GM10266 (cell line): ENCODE data around the gene SLC30A1.

Source experiments
- DNase-seq: peaks from one replicate; pipeline ENCODE4 v3.0.0; 2012; ENCODE audit errors: extremely low spot score
- CTCF ChIP-seq: IDR thresholded peaks from 2 replicates; pipeline ENCODE4 v1.5.1; 2012; ENCODE audit warnings: mild to moderate bottlenecking, low read depth; ENCODE audit not compliant: control insufficient read depth, insufficient read depth; ENCODE audit errors: missing control alignments

SLC30A1 gene

DNA sequence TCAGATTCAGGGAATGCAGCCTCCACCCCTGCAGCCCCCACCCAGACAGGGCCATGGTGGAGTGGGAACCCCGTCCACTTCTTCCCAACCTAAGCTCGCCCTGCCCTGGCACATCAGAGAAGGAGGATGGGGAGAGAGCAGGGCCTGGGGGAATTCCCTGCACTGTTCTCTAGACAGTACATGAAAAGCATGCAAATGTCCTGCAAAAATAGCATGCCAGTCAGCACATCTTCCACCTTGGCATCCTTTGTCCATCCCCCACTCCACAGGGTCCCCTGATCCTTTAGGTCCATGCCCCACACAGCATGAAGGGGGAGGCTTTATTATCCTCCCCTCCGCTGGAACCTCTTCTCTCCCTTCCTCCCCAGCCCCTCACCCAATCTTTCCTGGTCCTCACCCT lies 52.0 kb downstream of the SLC30A1 start:
- no peak for TF ChIP-seq CTCF
- peak; percentile 55 for DNase-seq

GRCh38 chr1:211526101-211526500 lies 52.9 kb downstream of the SLC30A1 start:
- DNase-seq, result no peak
- TF ChIP-seq CTCF, result no peak

GRCh38 chr1:211525101-211525676 lies 53.8 kb downstream of the SLC30A1 start:
- DNase-seq, result no peak
- no peak for TF ChIP-seq CTCF

DNA sequence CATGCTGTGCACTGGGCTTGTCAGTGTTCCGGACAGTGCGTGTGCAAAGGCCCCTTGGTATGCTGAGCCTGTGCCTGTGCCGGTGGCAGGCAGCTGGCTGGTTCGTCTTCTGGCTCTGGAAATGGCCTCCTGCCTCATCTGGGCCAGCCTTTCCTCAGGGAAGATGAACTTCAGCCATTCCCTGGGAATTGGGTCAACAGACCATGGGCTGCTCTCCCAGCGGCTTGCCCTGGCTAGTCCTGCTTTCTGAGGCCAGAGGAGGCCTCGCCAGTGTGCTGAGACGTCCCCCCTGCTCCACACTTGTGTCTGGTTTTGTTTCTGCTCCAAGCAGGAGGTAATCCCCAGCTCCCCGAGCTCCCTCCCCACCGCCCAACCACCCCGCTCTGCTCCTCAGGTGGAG lies 54.4 kb downstream of the SLC30A1 start:
- DNase-seq, result no peak
- TF ChIP-seq CTCF, result no peak

DNA sequence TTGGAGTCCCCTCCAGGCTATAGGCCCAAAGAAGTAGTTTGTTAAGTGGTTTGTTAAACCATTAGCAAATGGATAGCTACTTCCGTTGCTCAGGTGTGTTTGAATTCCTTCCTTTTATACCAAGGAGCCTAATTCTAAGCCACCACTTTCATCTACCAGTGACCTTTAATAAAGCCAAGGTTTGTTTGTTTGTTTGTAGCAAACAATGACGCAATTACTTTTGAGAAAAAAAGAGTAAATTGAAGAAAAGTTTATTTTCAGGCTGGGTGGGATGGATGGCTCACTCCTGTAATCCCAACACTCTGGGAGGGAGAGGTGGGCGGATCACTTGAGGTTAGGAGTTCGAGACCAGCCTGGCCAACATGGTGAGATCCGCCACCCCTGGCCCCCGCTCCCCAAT lies 56.2 kb downstream of the SLC30A1 start:
- no peak for DNase-seq
- TF ChIP-seq CTCF, result no peak
